Activated CD8-positive, alpha-beta memory T cell treated with anti-CD3 and anti-CD28 coated beads, Interleukin-2, amount 50 U/mL, for 48 hours (primary cell): ENCODE results near the gene PRKG1.
"Not testable (repeated sequence)": the region's sequence is repeated elsewhere in the genome, so short reads cannot be mapped to it uniquely, and the experiment has no call there.

Source experiments
- DNase-seq: peaks from one replicate; pipeline ENCODE4 v3.0.0-alpha.2; 2020

PRKG1 gene

DNA sequence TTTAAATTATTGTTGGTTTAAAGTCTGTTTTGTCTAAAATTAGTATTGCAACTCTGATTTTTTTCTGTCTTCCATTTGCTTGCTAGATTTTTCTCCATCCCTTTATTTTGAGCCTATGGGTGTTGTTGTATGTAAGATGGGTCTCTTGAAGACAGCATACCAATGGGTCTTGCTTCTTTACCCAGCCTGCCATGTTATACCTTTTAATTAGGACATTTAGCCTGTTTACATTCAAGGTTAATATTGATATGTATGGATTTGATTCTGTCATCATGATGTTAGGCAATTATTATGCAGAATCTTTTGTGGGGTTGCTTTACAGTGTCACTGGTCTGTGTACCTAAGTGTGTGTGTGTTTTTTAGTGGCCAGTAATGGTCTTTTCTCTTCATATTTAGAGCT, 906.5 kb downstream of the PRKG1 start:
- DNase-seq, result no peak

GRCh38 chr10:51981731-51982130, 907.4 kb downstream of the PRKG1 start:
- DNase-seq, result no peak

DNA sequence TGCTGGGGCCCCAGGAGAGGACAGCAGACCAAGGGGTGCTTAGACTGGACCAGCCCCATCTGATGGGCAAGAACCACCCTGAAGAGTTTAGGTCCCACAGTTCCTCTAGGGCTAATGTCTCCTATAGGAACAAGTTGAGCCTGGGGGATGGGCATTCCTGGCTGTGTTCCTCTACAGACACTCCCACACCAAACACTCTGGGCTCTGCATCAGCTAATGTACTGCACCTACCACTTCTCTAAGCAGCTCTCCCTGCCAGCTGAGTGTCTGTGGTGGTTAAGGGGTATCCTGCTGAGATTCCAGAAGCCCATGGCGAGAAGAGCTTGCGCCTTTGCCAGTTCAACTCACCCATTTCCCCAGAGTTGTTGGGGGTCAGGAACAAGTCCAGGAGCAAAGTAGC, 909.2 kb downstream of the PRKG1 start:
- DNase-seq, result no peak

- DNase-seq, result no peak
These were observed 911.0 kb downstream of the PRKG1 start for GRCh38 chr10:51985336-51985735.

DNA sequence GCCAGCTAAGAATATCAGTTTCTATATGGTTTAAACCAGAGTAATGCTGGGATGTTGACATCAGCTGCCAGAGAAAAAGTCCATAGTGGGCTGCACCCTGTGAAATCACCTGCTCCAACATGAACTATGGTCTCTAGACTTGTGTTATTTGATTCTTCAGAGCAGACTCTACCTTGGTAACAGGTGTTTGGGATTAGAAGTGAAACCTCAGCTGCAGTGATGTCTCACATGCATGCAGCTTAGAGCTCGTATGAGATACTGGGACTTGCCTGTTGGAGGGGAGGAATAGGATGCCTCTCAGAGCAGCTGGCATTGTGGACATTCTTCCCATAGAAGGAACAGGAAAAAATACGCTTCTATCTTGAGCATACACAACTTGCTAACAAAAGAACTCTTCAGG, 912.2 kb downstream of the PRKG1 start:
- no peak for DNase-seq

GRCh38 chr10:51993475-51993874, 919.2 kb downstream of the PRKG1 start:
- no peak for DNase-seq

GRCh38 chr10:51999096-51999495, 924.8 kb downstream of the PRKG1 start:
- no peak for DNase-seq

- DNase-seq, result no peak
These were observed 930.2 kb downstream of the PRKG1 start for GRCh38 chr10:52004342-52004949.

DNA sequence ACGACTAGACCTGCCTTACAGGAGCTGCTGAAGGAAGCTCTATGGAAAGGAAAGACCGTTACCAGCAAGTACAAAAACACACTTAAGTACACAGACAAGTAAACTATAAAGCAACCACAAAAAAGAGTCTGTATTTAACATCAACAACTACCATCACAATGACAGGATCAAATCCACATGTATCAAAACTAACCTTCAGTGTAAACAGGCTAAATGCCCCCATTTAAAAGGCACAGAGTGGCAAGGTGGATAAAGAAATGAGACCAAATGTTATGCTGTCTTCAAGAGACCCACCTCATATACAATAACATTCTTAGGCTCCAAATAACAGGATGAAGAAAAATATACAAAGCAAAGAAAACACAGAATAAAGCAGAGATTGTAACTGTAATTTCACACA, 932.8 kb downstream of the PRKG1 start:
- no peak for DNase-seq

- DNase-seq, result no peak
These were observed 936.8 kb downstream of the PRKG1 start for GRCh38 chr10:52011118-52011517.

DNA sequence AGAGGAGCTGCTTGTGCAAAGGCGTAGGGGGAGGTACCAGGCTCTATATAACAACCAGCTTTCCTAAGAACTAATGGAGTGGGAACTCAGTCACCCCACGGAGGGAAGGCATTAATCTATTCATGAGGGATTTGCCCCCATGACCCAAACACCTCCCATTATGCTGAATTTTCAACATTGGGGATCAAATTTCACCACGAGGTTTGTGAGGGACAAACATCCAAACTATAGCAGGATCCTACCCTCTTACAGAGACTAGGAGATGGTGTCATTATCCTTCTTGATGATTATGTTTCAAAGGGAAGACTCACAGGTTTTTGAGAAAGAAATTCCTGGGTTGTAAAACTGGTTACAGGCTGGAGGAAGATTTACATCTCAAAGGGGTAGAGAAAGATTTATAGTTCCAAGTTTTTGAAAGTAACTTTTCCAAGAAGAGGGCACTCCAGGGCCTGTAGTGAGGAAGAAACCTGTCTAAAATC, 944.8 kb downstream of the PRKG1 start:
- DNase-seq, result no peak

GRCh38 chr10:52019656-52020055, 945.4 kb downstream of the PRKG1 start:
- DNase-seq, result no peak

GRCh38 chr10:52020173-52020572, 945.9 kb downstream of the PRKG1 start:
- no peak for DNase-seq

GRCh38 chr10:52020702-52021101, 946.4 kb downstream of the PRKG1 start:
- no peak for DNase-seq

DNA sequence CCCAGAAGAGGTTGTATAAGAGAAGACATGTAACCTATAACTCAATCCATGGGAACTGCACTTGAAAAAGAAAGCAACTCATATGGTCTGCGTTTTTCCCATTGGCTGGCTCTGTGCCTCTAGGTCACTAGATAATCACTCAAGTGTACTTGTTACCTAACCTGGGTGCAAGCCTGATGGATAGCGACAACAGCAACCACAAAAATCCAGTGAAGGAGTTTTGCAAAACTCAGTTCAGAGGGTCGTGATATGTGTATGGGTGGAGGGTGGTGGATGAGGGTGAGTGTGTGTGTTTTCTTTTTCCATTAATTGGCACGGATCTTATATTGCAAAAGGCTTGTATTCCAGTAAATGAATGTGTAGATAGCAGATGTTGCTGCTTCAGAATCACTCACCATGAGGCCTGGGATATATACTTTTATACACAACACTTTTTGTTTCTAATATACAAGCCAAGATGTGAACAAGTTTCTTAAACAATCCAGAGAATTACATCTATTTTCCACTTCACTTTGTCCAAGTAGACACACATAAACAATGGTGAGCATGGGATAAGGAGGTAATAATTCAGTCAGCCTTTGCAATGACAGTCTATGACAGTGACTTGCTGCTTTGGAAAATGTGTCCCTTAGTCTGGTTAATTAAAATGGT, 952.9 kb downstream of the PRKG1 start:
- DNase-seq, result no peak

DNA sequence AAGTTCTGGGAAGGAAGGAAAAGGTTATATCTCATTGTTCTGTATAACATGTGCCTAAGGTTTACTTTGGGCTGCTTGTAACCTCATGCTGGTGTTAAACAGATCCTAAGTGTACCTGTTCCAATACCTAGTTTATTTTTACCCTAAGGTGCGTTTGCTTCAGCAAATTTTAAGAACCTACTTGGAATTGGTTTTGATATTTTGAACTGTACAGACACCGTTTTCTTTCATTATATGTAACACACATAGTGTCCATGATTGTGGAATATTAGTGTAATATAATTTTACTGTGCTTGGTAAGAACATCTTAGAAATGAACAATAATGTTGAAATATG, 954.2 kb downstream of the PRKG1 start:
- no peak for DNase-seq

GRCh38 chr10:52029628-52030027, 955.3 kb downstream of the PRKG1 start:
- DNase-seq, result no peak

GRCh38 chr10:52030051-52030790, 955.9 kb downstream of the PRKG1 start:
- DNase-seq, result no peak

DNA sequence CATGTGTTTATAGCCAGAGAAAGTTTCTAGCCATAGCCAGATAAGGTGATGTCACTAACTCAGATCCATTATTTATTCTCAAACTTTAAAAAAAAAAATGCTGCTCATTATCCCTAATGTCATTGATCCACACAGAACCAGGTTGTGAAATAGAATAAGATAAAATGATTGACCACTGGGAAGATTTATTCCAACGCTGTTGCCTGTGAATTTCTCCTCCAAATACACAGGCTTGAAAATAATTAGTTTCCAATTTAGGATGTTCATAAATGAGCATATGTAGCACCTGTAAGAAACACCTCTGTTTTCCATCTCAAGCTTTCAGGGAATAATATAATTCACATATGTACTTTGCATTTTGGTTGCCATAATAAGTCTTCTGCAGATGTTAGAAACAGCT, 956.7 kb downstream of the PRKG1 start:
- DNase-seq, result no peak

GRCh38 chr10:52031771-52032170, 957.5 kb downstream of the PRKG1 start:
- no peak for DNase-seq

DNA sequence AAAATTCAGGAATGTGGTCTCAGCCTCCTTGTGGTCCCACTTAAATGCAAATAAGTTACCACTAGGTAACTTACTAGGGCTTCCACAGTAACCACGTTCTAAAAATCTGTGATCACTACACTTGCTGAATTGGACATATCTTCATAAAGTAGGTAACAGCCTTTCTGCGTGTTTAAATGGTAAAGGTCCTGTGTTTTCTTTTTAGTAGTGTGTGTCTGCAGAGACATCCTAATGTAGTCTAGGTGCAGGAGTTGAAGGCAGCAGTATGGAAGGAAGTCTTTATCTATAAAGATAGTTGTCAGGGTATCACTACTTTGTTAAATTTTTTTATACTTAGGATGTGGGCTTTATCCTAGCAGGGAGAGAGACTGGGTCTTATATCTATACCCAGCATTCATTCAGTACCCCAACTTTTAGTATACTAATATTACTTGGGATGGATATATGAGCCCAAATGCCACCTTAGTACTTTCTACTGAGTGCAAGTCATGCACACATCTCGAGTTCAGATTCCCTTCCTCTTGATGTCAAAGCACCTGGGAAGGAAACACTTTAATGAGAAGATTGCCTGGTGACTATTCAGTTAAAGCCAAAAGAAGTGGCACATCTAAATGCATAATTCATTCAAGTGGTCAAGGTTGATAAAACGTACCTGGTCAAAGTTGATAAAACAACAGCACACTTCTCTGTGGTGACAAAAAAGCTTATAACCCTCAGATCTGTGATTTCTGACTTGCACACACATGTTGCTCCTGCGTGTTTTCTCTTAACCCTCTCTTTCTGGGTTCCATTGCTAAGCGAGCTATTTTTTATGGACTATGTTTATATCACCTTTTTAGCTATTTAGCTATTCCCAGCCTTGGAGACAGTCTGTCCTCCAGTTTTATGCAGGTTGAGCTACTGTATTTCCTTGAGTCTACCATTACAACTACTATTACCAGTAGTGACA, 958.7 kb downstream of the PRKG1 start:
- no peak for DNase-seq

DNA sequence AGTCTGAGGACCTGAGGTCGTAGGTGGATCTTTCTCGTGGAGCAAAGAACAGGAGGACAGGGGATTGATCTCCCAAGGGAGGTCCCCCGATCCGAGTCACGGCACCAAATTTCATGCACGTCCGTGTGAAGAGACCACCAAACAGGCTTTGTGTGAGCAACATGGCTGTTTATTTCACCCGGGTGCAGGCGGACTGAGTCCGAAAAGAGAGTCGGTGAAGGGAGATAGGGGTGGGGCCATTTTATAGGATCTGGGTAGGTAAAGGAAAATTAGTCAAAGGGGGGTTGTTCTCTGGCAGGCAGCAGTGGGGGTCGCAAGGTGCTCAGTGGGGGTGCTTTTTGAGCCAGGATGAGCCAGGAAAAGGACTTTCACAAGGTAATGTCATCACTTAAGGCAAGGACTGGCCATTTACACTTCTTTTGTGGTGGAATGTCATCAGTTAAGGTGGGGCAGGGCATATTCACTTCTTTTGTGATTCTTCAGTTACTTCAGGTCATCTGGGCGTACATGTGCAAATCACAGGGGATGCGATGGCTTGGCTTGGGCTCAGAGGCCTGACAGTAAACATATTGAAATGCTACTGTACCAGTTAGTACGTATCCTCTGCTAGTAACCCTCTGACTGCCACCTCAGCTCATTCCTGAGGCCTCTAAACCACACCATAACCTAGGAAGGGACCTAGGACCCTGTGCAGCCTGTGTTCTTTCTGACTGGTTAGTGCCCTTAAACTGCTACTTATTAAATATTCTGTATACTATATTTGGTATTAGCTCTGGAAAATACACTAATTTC, 964.9 kb downstream of the PRKG1 start:
- DNase-seq, result not testable (repeated sequence)
